GM12892 (cell line): ENCODE data around the gene GNAZ.

Experiments
- POLR2A ChIP-seq: IDR thresholded peaks from 2 replicates; pipeline ENCODE4 v1.6.1; 2011; ENCODE audit warnings: low read depth, low read length, control low read depth
- POLR2AphosphoS5 ChIP-seq: IDR thresholded peaks from 2 replicates; pipeline ENCODE4 v1.6.1; 2011; ENCODE audit warnings: low read depth, low read length, control low read depth

GRCh38 chr22:23067691-23068090 lies 2.6 kb upstream of the GNAZ start:
- TF ChIP-seq POLR2A (no peak), POLR2AphosphoS5 (no peak)
